Activated CD4-positive, alpha-beta T cell treated with anti-CD3 and anti-CD28 coated beads, Interleukin-2, amount 50 U/mL, for 1 hour (primary cell): ENCODE data around the gene TUT4.

Experiments
- DNase-seq: peaks from one replicate; pipeline ENCODE4 v3.0.0-alpha.2; 2020

TUT4 gene

DNA sequence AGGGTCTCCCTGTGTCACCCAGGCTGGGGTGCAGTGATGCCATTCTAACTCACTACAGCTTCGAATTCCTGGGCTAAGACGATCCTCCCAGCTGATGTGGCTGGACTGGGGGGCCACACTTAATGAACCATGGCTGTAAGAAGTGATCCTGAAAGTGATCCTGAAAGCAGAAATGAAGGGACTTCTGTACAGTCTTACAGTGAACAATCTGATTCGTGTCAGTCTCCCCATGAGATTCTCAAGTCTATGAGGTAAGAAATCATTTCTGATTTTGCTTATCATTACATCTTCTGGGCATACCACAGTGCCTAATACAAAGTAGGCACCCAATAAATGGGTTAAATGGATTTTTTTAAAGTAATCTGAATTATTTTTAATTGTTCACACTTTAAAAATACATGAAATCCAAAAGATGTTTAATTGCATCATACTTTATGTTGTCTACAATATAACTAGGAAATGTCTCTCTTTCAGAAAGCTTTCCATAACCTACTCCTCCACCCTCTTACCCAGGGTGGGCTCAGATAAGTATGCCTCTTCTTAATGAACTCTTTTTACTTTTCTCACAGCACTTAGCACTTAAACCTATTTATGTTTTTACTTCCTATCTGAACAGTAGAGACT is 21.5 kb downstream of the TUT4 start:
- no peak for DNase-seq

- no peak for DNase-seq
These were observed 22.2 kb downstream of the TUT4 start for GRCh38 chr1:52530563-52531144.

DNA sequence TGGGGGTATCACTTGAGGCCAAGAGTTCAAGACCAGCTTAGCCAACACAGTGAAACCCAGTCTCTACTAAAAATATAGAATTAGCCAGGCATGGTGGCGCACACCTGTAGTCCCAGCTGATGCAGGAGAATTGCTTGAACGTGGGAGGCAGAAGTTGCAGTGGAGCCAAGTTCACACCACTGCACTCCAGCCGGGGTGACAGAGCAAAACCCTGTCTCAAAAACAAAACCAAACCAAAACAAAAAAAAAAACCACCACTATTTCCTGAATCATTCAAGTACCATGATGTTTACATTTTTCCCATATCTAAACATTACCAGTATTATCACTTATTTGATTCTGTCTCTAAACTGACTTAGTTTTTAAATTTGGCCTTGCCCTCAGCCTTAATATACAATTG is 29.5 kb downstream of the TUT4 start:
- no peak for DNase-seq

GRCh38 chr1:52520148-52520547 is 32.7 kb downstream of the TUT4 start:
- DNase-seq: no peak

DNA sequence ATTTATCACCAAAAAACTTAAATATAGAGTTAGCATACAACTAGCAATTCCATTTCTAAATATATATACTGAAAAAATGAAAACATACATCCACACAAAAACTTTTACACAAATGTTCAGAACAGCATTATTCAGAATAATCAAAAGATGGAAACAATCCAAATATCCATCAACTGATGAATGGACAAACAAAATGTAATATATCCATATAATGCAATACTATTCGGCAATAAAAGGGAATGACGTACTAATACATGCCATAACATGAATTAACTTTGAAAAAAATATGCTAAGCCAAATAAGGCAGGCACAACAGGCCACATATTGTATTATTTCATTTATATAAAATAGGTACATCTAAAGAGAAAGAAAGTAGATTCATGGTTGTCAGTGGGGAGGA is 33.9 kb downstream of the TUT4 start:
- DNase-seq: no peak

GRCh38 chr1:52511851-52512615 is 40.9 kb downstream of the TUT4 start:
- DNase-seq: no peak

DNA sequence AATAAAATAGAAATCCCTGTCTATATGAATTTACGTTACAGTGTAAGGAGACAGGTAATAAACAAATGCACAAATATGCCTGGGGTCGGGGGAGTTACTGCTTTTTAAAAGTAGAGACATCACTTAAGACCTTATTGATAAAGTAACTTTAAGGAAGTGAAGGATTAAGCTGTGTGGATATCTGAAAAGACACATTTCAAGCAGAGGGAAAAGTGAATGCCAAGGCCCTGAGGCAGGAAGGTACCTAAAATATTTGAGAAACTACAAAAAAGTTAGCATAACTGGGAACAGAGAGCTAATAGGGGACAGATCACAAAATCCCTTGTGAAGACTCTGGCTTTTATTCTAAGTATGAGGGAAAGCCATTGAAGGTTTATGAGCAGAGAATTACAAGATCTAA is 41.5 kb downstream of the TUT4 start:
- no peak for DNase-seq

DNA sequence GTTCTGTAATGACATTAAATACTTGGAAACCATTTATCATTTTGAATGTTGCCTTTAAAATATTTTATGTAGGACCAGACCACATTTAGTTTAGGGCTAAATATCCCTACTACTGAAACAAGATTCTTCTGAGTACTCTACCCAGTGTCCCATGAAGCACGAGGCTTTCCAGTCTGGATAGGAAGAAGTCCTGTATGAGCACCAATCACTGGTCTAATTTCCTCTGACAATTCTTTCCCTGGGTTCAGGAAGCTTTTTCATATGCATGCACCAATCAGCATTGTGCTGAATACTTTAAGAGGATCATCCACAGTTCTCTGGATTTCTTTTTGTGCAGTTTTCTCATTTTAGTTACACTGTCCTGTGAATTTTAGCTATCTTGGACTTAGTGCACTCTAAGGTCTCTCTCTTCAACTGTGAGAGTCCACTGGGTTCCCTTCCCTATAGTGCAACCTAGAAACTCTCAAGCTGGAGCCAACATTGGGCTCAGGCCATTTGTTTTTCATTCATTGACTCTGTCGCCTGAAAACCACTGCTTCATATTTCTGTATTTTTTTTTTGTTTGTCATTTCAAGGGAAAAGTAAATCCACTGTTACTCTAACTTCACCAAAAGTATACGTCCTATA is 45.9 kb downstream of the TUT4 start:
- DNase-seq: no peak

DNA sequence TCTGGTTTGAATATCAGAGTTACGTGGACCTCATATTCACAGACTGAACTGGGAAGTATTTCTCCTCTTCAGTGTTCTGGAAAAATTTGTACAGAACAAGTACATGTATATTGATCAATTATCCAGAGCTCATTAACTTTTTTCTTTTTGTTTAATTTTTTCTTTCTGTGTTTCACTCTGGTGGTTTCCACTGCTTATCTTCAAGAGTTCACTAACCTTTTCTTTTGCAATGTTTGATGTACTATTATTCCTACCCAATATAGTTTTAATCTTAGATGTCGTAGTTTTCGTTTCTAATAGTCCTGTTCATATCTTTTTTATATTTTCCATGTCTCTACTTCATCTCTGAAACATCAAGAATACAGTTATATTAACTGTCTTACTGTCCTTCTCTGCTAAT is 46.5 kb downstream of the TUT4 start:
- DNase-seq: no peak

DNA sequence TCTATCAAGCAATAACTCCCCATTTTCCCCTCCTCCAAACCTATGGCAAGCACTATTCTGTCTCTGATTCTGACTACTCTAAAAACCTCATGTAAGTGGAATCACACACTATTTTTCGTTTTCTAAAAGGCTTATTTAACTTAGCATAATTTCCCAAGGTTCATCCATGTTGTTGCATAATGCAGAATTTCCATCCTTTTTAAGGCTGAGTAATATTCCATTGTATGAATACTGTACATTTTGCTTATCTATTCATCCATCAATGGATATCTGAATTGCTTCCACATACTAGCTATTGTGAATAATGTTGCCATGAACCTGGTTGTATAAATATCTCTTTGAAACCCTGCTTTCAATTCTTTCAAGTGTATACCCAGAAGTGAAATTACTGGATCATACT is 48.2 kb downstream of the TUT4 start:
- no peak for DNase-seq

- DNase-seq: no peak
These were observed 49.2 kb downstream of the TUT4 start for GRCh38 chr1:52503706-52504105.

- DNase-seq: peak; percentile 9
These were observed 50.1 kb downstream of the TUT4 start for GRCh38 chr1:52502789-52503188.

GRCh38 chr1:52487632-52488031 is 65.3 kb downstream of the TUT4 start:
- DNase-seq: no peak

GRCh38 chr1:52482326-52483004 is 70.4 kb downstream of the TUT4 start:
- DNase-seq: no peak

GRCh38 chr1:52479076-52479475 is 73.8 kb downstream of the TUT4 start:
- no peak for DNase-seq

GRCh38 chr1:52477876-52478275 is 75.0 kb downstream of the TUT4 start:
- no peak for DNase-seq

DNA sequence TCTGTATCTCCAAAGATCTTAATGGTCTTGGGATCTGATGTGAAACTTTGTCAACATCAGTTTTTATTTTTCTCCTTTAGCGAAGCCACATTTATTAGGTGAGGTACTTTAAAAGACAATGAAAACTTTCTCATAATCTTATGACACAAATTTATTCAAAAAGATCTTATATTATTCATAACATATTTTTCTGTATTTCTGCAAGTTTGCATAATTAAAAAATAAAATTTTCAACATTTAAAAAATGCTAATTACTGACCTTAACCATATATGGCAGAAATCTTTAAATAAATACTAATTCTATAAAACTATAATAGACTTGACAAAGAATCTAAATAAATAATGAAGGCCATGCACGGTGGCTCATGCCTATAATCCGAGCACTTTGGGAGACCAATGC is 75.9 kb downstream of the TUT4 start:
- no peak for DNase-seq

DNA sequence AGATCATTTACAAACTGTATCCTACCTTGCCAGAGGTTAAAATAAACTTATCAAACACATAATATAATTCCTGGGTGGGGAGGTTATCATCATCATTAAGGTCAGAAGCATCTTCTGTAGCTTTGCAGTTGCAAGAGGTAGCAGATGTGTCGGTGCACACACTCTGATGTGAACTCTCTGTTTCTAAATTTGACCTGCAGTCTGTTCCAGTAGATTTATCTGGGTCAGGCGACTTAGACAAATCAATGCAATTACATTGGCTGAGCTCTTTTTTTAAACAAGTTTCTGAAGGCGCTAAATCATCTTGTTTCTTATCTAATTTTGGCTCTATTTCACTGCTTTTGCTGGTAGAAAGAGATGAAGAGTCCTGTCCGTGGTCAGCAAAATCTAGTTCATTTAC is 78.1 kb downstream of the TUT4 start:
- no peak for DNase-seq

DNA sequence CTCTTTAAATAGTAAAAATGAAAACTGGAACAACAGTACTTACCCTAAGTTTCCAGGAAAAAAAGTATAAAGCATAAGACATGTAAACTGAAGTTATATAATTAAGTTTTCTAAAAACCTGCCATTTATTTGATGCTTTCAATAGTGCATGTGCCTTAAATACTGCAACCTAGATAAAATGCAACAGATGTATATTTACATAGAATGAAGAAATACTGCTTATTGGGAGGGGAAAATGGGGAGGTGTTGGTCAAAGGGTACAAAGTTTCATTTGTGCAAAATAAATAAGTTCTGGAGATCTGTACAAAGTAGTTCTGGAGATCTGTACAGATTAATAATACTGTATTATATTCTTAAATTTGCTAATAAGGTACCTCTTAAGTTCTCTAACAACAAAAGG is 79.9 kb downstream of the TUT4 start:
- no peak for DNase-seq

- DNase-seq: no peak
These were observed 80.5 kb downstream of the TUT4 start for GRCh38 chr1:52472384-52472783.

GRCh38 chr1:52469108-52469507 is 83.8 kb downstream of the TUT4 start:
- no peak for DNase-seq

DNA sequence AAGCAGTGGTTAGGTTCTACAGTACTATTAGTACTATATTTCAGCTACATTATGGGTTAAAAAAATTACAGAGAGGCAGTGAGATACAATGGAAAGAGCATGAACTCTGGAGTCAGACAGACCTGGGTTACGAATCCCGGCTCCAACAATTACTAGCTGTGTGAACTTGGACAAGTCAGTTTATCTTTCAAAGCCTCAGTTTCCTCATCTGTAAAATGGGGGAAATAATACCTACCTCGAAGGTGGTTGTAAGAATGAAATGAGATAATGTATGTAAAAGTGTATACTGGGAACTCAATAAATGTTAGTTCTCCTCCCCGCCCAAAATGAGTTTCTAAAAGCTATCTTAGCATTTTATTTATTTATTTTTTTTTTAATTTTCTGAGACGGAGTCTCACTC is 89.0 kb downstream of the TUT4 start:
- no peak for DNase-seq

GRCh38 chr1:52461821-52462220 is 91.1 kb downstream of the TUT4 start:
- DNase-seq: no peak

DNA sequence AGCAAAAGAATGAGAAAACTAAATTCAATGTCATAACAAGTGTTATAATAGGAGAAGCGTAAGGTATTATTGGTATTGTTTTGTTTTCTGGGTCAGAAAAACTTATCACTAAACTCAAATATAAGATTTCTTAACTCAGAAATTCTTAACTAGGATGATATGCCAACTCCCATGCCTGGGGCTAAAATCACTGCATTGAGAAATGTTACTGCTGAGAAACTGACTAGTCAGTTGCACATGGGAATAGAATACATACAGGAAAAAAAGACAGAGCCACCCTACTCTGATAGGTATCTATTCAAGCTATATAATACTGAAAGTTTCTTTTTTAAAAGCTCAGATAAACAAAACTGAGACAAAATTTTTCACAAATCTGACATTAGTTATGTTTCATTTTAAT is 92.2 kb downstream of the TUT4 start:
- DNase-seq: no peak
